Mesothelial cell of epicardium (in vitro differentiated cells): ENCODE measurements around the gene MARCO. TPM values are rescaled to one million over a fixed set of nuclear protein-coding genes. Genes with fewer than 3 reads are reported as not detected.
"Not testable (repeated sequence)": the region's sequence is repeated elsewhere in the genome, so short reads cannot be mapped to it uniquely, and the experiment has no call there.

Source experiments
- DNase-seq, 2 experiments: peaks; one replicate each; pipeline ENCODE4 v3.0.0; 2021; ENCODE audit warnings: low spot score in 2 of 2; ENCODE audit not compliant: unreplicated experiment in 2 of 2
- H3K27ac Mint-ChIP-seq: 2 replicates; pipeline ENCODE4 v1.8.0; 2021; ENCODE audit warnings: mixed read lengths
- H3K27me3 Mint-ChIP-seq: 2 replicates; pipeline ENCODE4 v1.8.0; 2021; ENCODE audit warnings: low read depth, mixed read lengths
- H3K36me3 Mint-ChIP-seq: 2 replicates; pipeline ENCODE4 v1.8.0; 2021; ENCODE audit warnings: mixed read lengths
- H3K4me1 Mint-ChIP-seq: 2 replicates; pipeline ENCODE4 v1.8.0; 2021; ENCODE audit warnings: mixed read lengths
- H3K4me3 Mint-ChIP-seq: 2 replicates; pipeline ENCODE4 v1.8.0; 2021; ENCODE audit warnings: mild to moderate bottlenecking, moderate library complexity, mixed read lengths
- H3K9me3 Mint-ChIP-seq: 2 replicates; pipeline ENCODE4 v1.8.0; 2021; ENCODE audit warnings: mixed read lengths
- CTCF ChIP-seq: fragments of 200-600 bp; sonication (generic); IDR thresholded peaks from one replicate; pipeline ENCODE4 v1.5.0; 2021; ENCODE audit warnings: antibody characterized with exemption; ENCODE audit not compliant: unreplicated experiment
- total RNA-seq: library from RNA; stranded (reverse); gene quantifications from 3 replicates; pipeline ENCODE4 v1.2.1, GENCODE V29; 2021

The MARCO gene
- total RNA-seq, 1 donor from 2014 or later = 0.22 TPM

DNA sequence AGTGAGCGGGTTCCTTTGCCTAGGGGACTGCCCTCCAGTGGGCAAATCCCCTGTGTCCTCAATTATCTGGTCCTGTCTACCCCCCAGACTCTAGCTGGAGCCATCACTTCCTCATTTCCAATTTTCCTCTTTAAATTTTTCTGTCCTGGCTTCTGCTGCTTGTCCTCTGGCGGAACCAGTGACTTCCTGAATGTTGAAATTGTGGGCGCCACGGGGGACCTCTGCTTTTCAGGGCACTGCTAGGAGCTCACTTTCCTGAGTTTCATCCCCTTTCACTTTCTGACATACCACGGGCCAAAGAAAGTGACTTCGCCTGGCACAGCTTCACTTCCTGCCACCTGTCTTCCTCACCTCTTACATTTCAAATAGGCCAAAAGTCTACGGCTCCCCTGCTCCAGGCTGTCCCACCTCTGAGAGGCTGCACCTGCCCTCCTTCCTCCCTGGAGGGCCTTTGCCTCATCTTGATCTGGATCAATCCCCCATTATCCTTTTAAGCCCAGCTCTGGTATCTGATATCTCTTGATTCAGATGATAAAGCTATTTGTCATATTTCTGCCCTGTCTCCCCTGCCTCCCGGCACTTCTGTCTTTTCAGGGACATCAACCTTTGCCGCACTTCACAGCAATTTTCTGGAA is 1.4 kb upstream of the MARCO start:
- Mint-ChIP-seq H3K4me3 (no peak overlapping the region), H3K4me1 (peaks cover 5% of the 10 kb centered on the region), H3K27me3 (peaks cover 23% of the 10 kb centered on the region), H3K9me3 (no peaks in the 10 kb centered on the region), H3K36me3 (no peaks in the 10 kb centered on the region), H3K27ac (no peak overlapping the region)
- TF ChIP-seq CTCF = no peak
- DNase-seq = no peak

- H3K36me3 Mint-ChIP-seq = no peaks in the 10 kb centered on the region
- H3K4me3 Mint-ChIP-seq = no peak overlapping the region
- no peak overlapping the region for H3K27ac Mint-ChIP-seq
- no peak for TF ChIP-seq CTCF
- DNase-seq = no peak
- peaks cover 5% of the 10 kb centered on the region for H3K4me1 Mint-ChIP-seq
- peaks cover 39% of the 10 kb centered on the region for H3K27me3 Mint-ChIP-seq
- no peaks in the 10 kb centered on the region for H3K9me3 Mint-ChIP-seq
These were observed 1.3 kb downstream of the MARCO start for GRCh38 chr2:118943286-118943685.

DNA sequence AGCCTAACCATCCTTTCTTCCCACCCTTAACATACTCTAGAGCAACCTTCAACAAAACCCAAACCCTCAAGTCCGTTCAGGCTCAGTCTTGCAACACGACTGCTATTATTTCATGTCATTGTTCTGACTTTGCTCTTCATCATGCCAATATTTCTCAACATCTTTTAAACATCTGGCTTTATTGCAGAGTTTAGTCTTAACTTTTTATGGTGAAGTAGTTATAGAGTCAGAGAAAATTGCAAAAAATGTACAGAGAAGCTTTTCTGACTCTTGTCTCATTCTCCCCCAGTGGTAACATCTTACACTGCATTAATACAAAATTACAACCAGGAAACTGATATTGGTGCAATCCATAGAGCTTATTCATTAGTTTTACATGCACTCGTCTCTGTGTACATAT is 3.9 kb downstream of the MARCO start:
- no peak for DNase-seq
- Mint-ChIP-seq H3K4me1 (peaks cover 5% of the 10 kb centered on the region), H3K36me3 (no peaks in the 10 kb centered on the region), H3K27me3 (peaks cover 42% of the 10 kb centered on the region), H3K27ac (no peak overlapping the region), H3K9me3 (no peaks in the 10 kb centered on the region), H3K4me3 (no peak overlapping the region)
- no peak for TF ChIP-seq CTCF

DNA sequence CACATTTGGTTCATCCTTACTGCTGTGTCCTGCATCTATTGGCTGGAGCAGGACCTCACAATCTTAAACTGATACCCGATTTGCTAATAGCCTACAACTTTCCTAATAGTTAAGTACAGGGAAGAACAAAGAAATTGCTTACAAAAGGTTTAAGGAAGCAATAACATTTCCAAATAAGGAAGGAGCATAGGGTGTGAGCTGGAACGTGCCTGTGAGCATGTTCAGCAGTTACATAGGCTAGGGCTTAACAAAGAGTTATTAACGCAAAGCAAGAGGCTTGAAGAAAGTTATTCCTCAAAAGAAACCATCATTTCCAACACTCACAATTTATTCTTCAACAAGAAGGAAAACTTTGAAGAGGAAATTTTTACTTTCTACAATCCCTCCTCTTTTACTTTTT is 6.3 kb downstream of the MARCO start:
- H3K9me3 Mint-ChIP-seq, H3K4me1 Mint-ChIP-seq, H3K4me3 Mint-ChIP-seq, DNase-seq, H3K36me3 Mint-ChIP-seq, H3K27ac Mint-ChIP-seq: not testable (repeated sequence)
- peaks cover 32% of the 10 kb centered on the region for H3K27me3 Mint-ChIP-seq

DNA sequence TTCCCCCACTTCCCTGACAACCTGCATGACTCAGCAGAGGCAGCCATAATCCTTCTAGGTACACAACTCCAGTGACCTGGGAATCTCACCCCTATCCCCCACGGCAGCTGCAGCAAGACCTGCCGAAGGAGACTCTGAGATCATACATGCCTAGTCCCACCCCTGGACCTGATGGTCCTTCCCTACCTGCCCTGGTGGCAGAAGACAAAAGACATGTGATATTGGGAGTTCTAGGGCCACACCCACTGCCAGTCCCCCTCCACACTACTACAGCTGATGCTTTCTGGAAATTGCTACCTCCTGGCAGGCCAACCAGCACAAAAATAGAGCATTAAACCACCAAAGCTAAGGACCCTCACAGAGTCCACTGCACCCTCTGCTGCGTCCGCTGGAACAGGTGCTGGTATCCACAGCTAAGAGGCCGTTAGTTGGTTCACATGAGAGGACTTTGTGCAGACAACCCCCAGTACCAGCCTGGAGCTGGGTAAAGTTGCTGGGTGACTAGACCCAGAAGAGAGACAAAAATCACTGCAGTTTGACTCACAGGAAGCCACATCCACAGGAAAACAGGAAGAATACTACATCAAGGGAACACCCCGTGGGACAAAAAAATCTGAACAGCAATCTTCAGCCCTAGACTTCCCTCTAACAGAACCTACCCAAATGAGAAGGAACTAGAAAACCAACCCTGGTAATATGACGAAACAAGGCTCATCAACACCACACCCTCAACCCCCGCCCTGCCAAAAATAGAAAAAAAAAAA is 12.5 kb downstream of the MARCO start:
- Mint-ChIP-seq H3K27me3 (peaks cover 13% of the 10 kb centered on the region), H3K4me3 (no peak overlapping the region), H3K9me3 (peaks cover 47% of the 10 kb centered on the region), H3K27ac (no peak overlapping the region), H3K4me1 (peaks cover 3% of the 10 kb centered on the region), H3K36me3 (peaks cover 2% of the 10 kb centered on the region)
- no peak for TF ChIP-seq CTCF
- DNase-seq = no peak

GRCh38 chr2:118965737-118966136 is 23.7 kb downstream of the MARCO start:
- TF ChIP-seq CTCF = no peak
- Mint-ChIP-seq H3K9me3 (no peaks in the 10 kb centered on the region), H3K27me3 (peaks cover 52% of the 10 kb centered on the region), H3K4me3 (no peak overlapping the region), H3K4me1 (no peaks in the 10 kb centered on the region), H3K27ac (no peak overlapping the region), H3K36me3 (no peaks in the 10 kb centered on the region)
- DNase-seq = no peak
